ENCODE measurements around the gene PRKAG2. TPM values are rescaled to one million over a fixed set of nuclear protein-coding genes. Genes with fewer than 3 reads are reported as not detected.

Gene PRKAG2
- polyA plus RNA-seq, 1 of the 3 experiments (the other 2 are of a cell fraction), result 51.6 TPM

- Histone ChIP-seq H4K20me1 (ENCODE audit: insufficient read depth) (no peaks in the 10 kb centered on the region), H3K4me1 (ENCODE audit: control insufficient read depth in 1 of 2, insufficient read depth in 2 of 2, low read depth in 1 of 2, low read length in 1 of 2) (peaks cover 0 to 13% of the 10 kb centered on the region in 2 experiments; a peak in 1 of 4 replicates), H3K9me3 (no peaks in the 10 kb centered on the region), H3K36me3 (replicated peaks in 1 of 2; ENCODE audit: control insufficient read depth in 1 of 2, insufficient read depth in 2 of 2, low read length in 1 of 2) (no peaks in the 10 kb centered on the region), H3K4me2 (no peak overlapping the region), H3K27me3 (ENCODE audit: insufficient read depth) (no peaks in the 10 kb centered on the region), H3K9me2 (no peaks in the 10 kb centered on the region), H3K4me3 (ENCODE audit: low read depth in 2 of 2, low read length in 1 of 2) (no peak overlapping the region), H2AFZ (ENCODE audit: low read depth) (no peak overlapping the region), H3K79me2 (ENCODE audit: insufficient read depth) (no peaks in the 10 kb centered on the region), H3K27ac (ENCODE audit: low read depth in 2 of 2, low read length in 1 of 2) (no peak overlapping the region), H3F3A (replicated peaks; ENCODE audit: insufficient read depth) (peaks cover 10% of the 10 kb centered on the region), H3K9ac (no peak overlapping the region)
- no peak for DNase-seq
- TF ChIP-seq CTCF (IDR thresholded peaks at IDR 0.05), result no peak
- TF ChIP-seq IRF3 (IDR thresholded peaks at IDR 0.05; ENCODE audit: low read depth, low read length), result no peak
- TF ChIP-seq EZH2phosphoT487 (IDR thresholded peaks at IDR 0.05; ENCODE audit: borderline replicate concordance, low read depth), result no peak
- no peak for TF ChIP-seq FOSL2 (IDR thresholded peaks at IDR 0.05; ENCODE audit: borderline replicate concordance, low read depth)
- TF ChIP-seq TAF1 (IDR thresholded peaks at IDR 0.05; ENCODE audit: borderline replicate concordance, low read depth, low read length), result no peak
- no peak for TF ChIP-seq REST (IDR thresholded peaks at IDR 0.05; ENCODE audit: low read depth, low read length)
- TF ChIP-seq EP300 (IDR thresholded peaks at IDR 0.05; ENCODE audit: borderline replicate concordance in 1 of 2, low read depth in 1 of 2, low read length in 1 of 2), result no peak
- POLR2A ChIA-PET, result no interaction called here
- CTCF ChIA-PET, result interaction anchor here (0.7 to 1.6 kb wide), 4 partner anchors 34 to 104 kb away, joined by 3 to 6 read pairs (median 4); no protein-coding TSS in a partner anchor
- 75% methylated on average over 3 of the region's 3 CpGs for WGBS (ENCODE audit: low lambda C conversion rate)
Observed at GRCh38 chr7:151655555-151655954, 221.4 kb downstream of the PRKAG2 start.

GRCh38 chr7:151652111-151652510 lies 224.8 kb downstream of the PRKAG2 start:
- no peak for DNase-seq
- H3K27me3 ChIP-seq (ENCODE audit: insufficient read depth), result no peaks in the 10 kb centered on the region
- ChIA-PET POLR2A (no interaction called here), CTCF (interaction anchor here (0.7 to 3.8 kb wide), 6 partner anchors 9 to 107 kb away, joined by 3 to 15 read pairs (median 3); no protein-coding TSS in a partner anchor)
- H3F3A ChIP-seq (replicated peaks; ENCODE audit: insufficient read depth), result peaks cover 10% of the 10 kb centered on the region
- H3K79me2 ChIP-seq (ENCODE audit: insufficient read depth), result no peaks in the 10 kb centered on the region
- WGBS (ENCODE audit: low lambda C conversion rate), result 92% methylated on average over 5 of the region's 5 CpGs
- no peaks in the 10 kb centered on the region for H3K9me2 ChIP-seq
- no peak overlapping the region for H3K4me3 ChIP-seq (ENCODE audit: low read depth in 2 of 2, low read length in 1 of 2)
- H3K36me3 ChIP-seq (replicated peaks in 1 of 2; ENCODE audit: control insufficient read depth in 1 of 2, insufficient read depth in 2 of 2, low read length in 1 of 2), result no peaks in the 10 kb centered on the region
- no peak overlapping the region for H3K4me2 ChIP-seq
- H3K9ac ChIP-seq, result no peak overlapping the region
- peaks cover 0 to 10% of the 10 kb centered on the region in 2 experiments; a peak in 1 of 4 replicates for H3K4me1 ChIP-seq (ENCODE audit: control insufficient read depth in 1 of 2, insufficient read depth in 2 of 2, low read depth in 1 of 2, low read length in 1 of 2)
- no peak overlapping the region for H2AFZ ChIP-seq (ENCODE audit: low read depth)
- no peaks in the 10 kb centered on the region for H4K20me1 ChIP-seq (ENCODE audit: insufficient read depth)
- H3K9me3 ChIP-seq, result no peaks in the 10 kb centered on the region
- H3K27ac ChIP-seq (ENCODE audit: low read depth in 2 of 2, low read length in 1 of 2), result no peak overlapping the region
- TF ChIP-seq TEAD4 (IDR thresholded peaks at IDR 0.05; ENCODE audit: borderline replicate concordance, insufficient read depth) (no peak), IRF3 (IDR thresholded peaks at IDR 0.05; ENCODE audit: low read depth, low read length) (no peak), TAF1 (IDR thresholded peaks at IDR 0.05; ENCODE audit: borderline replicate concordance, low read depth, low read length) (no peak), FOSL2 (IDR thresholded peaks at IDR 0.05; ENCODE audit: borderline replicate concordance, low read depth) (no peak), NRF1 (IDR thresholded peaks at IDR 0.05; ENCODE audit: low read depth, low read length) (no peak), USF2 (IDR thresholded peaks at IDR 0.05; ENCODE audit: borderline replicate concordance, low read depth, low read length) (no peak), CHD2 (IDR thresholded peaks at IDR 0.05; ENCODE audit: low read length, partially characterized antibody) (no peak), RAD21 (IDR thresholded peaks at IDR 0.05; ENCODE audit: low read length) (no peak), SIN3A (IDR thresholded peaks at IDR 0.05; ENCODE audit: borderline replicate concordance, low read depth, low read length) (no peak), FOXM1 (IDR thresholded peaks at IDR 0.05; ENCODE audit: low read depth) (no peak), YY1 (IDR thresholded peaks at IDR 0.05; ENCODE audit: low read depth) (no peak), EZH2phosphoT487 (IDR thresholded peaks at IDR 0.05; ENCODE audit: borderline replicate concordance, low read depth) (no peak), MXI1 (IDR thresholded peaks at IDR 0.05; ENCODE audit: low read depth, low read length) (no peak), JUND (IDR thresholded peaks at IDR 0.05) (no peak), RCOR1 (IDR thresholded peaks at IDR 0.05; ENCODE audit: low read length) (no peak)
